Psoas muscle (tissue), 8 donors: ENCODE data around the gene PCGF3. TPM values are rescaled to one million over a fixed set of nuclear protein-coding genes. Genes with fewer than 3 reads are reported as not detected.

Experiments used
- ATAC-seq, 4 donors: fragments of 200-7000 bp; cut with Tn5 transposase; one replicate each; pipeline ENCODE4 v1.9.1; 2020; ENCODE audit warnings: moderate library complexity in 3 of 4, mild to moderate bottlenecking in 2 of 4
- DNase-seq, 2 donors: peaks; one replicate each; pipeline ENCODE4 v3.0.0-alpha.2; 2020
- H3K27ac ChIP-seq: fragments of 200-600 bp; one replicate; pipeline ENCODE4 v1.8.0; 2022
- H3K27me3 ChIP-seq, 3 donors: fragments of 200-600 bp in 1 of 3; one replicate each; pipeline versions ENCODE4 v1.6.1 to v1.8.0; 2013 to 2022; ENCODE audit warnings: low read length in 2 of 3, mild to moderate bottlenecking in 2 of 3, moderate library complexity in 1 of 3; ENCODE audit not compliant: insufficient read depth in 3 of 3
- H3K36me3 ChIP-seq, 2 donors: fragments of 200-600 bp in 1 of 2; one replicate each; pipeline versions ENCODE4 v1.6.1 to v1.8.0; 2013 to 2022; ENCODE audit warnings: low read depth in 1 of 2, mild to moderate bottlenecking in 1 of 2, moderate library complexity in 1 of 2; ENCODE audit not compliant: insufficient read depth in 1 of 2
- H3K4me1 ChIP-seq: fragments of 200-600 bp; one replicate; pipeline ENCODE4 v1.8.0; 2022
- H3K4me3 ChIP-seq: fragments of 200-600 bp; one replicate; pipeline ENCODE4 v1.8.0; 2022; ENCODE audit warnings: mild to moderate bottlenecking
- H3K9me3 ChIP-seq: fragments of 200-600 bp; one replicate; pipeline ENCODE4 v1.8.0; 2022
- CTCF ChIP-seq: fragments of 200-600 bp; IDR thresholded peaks from one replicate; pipeline ENCODE4 v1.8.0; 2022; ENCODE audit warnings: antibody characterized with exemption
- WGBS, 3 donors: extraction: QIAGEN DNeasy Blood & Tissue Kit; methylation state at CpG; one replicate each; pipeline versions ENCODE4 v1.1.6 to v1.1.7; 2013; 5-methylcytosine and 5-hydroxymethylcytosine counted together
- intact Hi-C, 2 donors: fragments of 100-400 bp; cut with DNase I; formaldehyde crosslinking; loops; one replicate each; pipeline versions ENCODE4 v1.11.0 to v1.14.2; 2022
- polyA plus RNA-seq, 3 donors: library from polyadenylated mRNA; stranded (reverse); fragments of 200-250 nt; gene quantifications; one replicate each; pipeline ENCODE4 v1.2.3, GENCODE V29; 2013
- total RNA-seq, 4 donors: library from RNA; stranded (reverse); fragmentation: NEBNext Ultra II Directional in 2 of 4; extraction: Animal tissue kit (Norgen Biotek cat#: 25700) in 2 of 4; gene quantifications; one replicate each; pipeline versions ENCODE4 v1.2.1 to v1.2.4, GENCODE V29; 2021 to 2023
- donor health status: healthy with polysubstance abuse.
- donor health status: DM: no; HTN: no; CAD: no; lungs with moderate emphysema.
- donor health status: Bipolar disorder and iron deficiency.
- donor health status: healthy.
- donor health status: DM: yes; HTN: yes; CAD: no.
- donor health status: DM: no; HTN: no; CAD: no.
- donor health status: DM: no; HTN: no; CAD: no.
- donor health status: DM: yes; HTN: yes; CAD: no.

The PCGF3 gene
- total and polyA plus RNA-seq, 7 donors, result 10.9 to 19.2 (median 15.1) TPM

GRCh38 chr4:763191-763810 lies 57.7 kb downstream of the PCGF3 start:
- intact Hi-C loops, result no loop called here
- Histone ChIP-seq H3K9me3 (no peaks in the 10 kb centered on the region), H3K27ac (no peak overlapping the region), H3K4me1 (no peaks in the 10 kb centered on the region), H3K27me3 (no peaks in the 10 kb centered on the region), H3K4me3 (no peak overlapping the region), H3K36me3 (peaks cover 2 to 66% of the 10 kb centered on the region in 2 donors)
- peak; percentile 13 to 26 for DNase-seq
- no peak for ATAC-seq
- no peak for TF ChIP-seq CTCF
- WGBS, 3 donors, result 89 to 93% (median 93%) methylated on average over 23 of the region's 23 CpGs

GRCh38 chr4:763922-764321 lies 58.3 kb downstream of the PCGF3 start:
- WGBS, 3 donors, result 86 to 95% (median 92%) methylated on average over 11 of the region's 11 CpGs
- no peak for TF ChIP-seq CTCF
- peak; percentile 16 to 42 for DNase-seq
- H3K27ac ChIP-seq, result no peak overlapping the region
- peaks cover 2 to 72% of the 10 kb centered on the region in 2 donors for H3K36me3 ChIP-seq
- no peaks in the 10 kb centered on the region for H3K9me3 ChIP-seq
- H3K4me1 ChIP-seq, result no peaks in the 10 kb centered on the region
- H3K27me3 ChIP-seq, result no peaks in the 10 kb centered on the region
- intact Hi-C loops, result no loop called here
- peak in 1 of 4 donors; percentile 15 for ATAC-seq
- no peak overlapping the region for H3K4me3 ChIP-seq

- Histone ChIP-seq H3K27me3 (no peaks in the 10 kb centered on the region), H3K27ac (no peak overlapping the region), H3K4me3 (no peak overlapping the region), H3K36me3 (peaks cover 2 to 78% of the 10 kb centered on the region in 2 donors), H3K4me1 (no peaks in the 10 kb centered on the region), H3K9me3 (no peaks in the 10 kb centered on the region)
- intact Hi-C loops, result no loop called here
- DNase-seq (peak; percentile 14 to 26), ATAC-seq (peak in 2 of 4 donors; percentile 6 to 10)
- no peak for TF ChIP-seq CTCF
- WGBS, 3 donors, result 90 to 94% (median 93%) methylated on average over 16 of the region's 16 CpGs
Measured at GRCh38 chr4:764405-765169, 59.0 kb downstream of the PCGF3 start.

GRCh38 chr4:766152-766515 lies 60.5 kb downstream of the PCGF3 start:
- Histone ChIP-seq H3K36me3 (peaks cover 2 to 84% of the 10 kb centered on the region in 2 donors), H3K4me3 (no peak overlapping the region), H3K27me3 (no peaks in the 10 kb centered on the region), H3K27ac (no peak overlapping the region), H3K4me1 (no peaks in the 10 kb centered on the region), H3K9me3 (no peaks in the 10 kb centered on the region)
- DNase-seq (peak in 1 of 2 donors; percentile 14), ATAC-seq (peak in 1 of 4 donors; percentile 23)
- intact Hi-C loops, result no loop called here
- TF ChIP-seq CTCF, result no peak
- WGBS, 3 donors, result 67 to 82% (median 76%) methylated on average over 7 of the region's 7 CpGs
